AG09319 (cell line): ENCODE data around the gene FRMD3.

Experiments
- DNase-seq: peaks from one replicate; pipeline ENCODE4 v3.0.0-alpha.2; 2010; ENCODE audit warnings: low read depth; ENCODE audit errors: extremely low read depth
- CTCF ChIP-seq: IDR thresholded peaks from 2 replicates; pipeline ENCODE4 v1.5.1; 2011; ENCODE audit warnings: low read depth, mild to moderate bottlenecking, inconsistent platforms, low read length, moderate library complexity

Gene FRMD3

GRCh38 chr9:83388346-83388745, 149.9 kb downstream of the FRMD3 start:
- TF ChIP-seq CTCF: no peak
- no peak for DNase-seq

DNA sequence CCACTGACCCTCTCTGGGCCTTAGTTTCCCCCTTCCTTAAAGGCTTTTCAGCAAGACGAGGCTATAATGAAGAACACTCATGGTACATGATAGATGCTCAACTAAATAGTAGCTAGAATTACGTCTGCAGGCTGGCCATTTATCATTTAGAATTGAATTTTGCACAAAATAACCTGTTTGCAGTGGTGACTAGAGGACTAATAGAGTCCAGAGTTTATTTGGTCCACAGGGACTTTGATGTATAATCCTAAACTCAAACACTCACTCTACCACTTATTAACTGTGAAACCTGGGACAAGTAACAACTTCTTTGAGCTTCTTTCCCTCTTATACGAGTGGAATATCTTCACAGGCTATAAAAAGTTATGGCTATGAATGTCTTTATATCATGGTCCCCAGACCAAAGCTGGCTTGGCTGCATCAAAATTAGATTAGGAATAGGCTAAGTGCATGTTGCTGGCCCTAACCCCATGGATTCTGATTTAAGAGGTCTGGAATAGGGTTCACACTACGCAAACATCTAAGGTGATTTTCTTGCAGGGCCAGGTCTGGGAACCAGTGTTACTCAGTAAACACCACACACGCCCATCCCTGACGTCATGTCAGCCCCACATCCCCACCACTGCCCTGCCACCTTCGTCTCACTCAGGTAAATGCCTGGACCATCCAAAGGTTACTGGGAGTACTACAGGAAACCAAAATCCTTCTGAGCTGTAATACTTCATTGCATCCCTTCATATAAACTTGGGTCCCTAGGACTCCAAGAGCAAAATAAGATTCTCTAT, 150.6 kb downstream of the FRMD3 start:
- TF ChIP-seq CTCF: no peak
- DNase-seq: no peak

DNA sequence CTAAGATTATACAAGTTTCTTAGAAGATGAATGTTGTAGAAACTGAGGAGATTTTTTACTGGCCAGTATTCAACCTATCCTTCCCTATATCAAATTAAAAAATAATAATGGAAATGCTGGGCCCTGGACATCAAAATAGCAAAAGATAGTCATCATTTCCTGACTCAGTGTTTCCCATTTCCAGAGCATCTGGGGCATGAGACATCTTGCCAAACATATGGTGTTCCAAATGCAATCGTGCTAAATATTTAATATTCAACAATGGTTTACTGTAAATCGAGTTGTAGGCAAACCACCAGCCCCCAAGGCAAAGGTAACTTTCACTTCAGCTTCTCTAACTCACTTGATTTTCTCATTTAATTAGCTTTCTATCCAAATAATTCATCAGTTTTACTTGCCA, 152.9 kb downstream of the FRMD3 start:
- DNase-seq: no peak
- no peak for TF ChIP-seq CTCF

DNA sequence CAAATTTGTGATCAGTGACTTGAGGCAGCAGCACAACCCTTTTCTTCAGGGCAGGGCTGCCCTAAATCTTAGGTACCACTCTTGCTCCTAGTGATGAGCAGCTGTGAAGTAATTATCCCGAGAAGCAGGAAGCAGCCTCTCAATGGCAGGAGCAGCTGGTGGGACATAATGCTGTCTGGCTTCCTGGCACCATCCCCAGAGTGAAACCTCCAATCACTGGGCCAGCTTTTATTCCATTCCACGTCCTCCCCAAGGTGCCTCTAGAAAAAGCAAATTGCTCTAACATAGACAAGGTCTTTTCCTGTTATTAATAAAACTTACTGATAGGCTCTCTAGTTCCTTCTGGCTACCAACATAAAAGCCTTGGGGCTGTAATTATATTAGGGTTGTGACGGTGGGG, 154.0 kb downstream of the FRMD3 start:
- no peak for DNase-seq
- no peak for TF ChIP-seq CTCF

DNA sequence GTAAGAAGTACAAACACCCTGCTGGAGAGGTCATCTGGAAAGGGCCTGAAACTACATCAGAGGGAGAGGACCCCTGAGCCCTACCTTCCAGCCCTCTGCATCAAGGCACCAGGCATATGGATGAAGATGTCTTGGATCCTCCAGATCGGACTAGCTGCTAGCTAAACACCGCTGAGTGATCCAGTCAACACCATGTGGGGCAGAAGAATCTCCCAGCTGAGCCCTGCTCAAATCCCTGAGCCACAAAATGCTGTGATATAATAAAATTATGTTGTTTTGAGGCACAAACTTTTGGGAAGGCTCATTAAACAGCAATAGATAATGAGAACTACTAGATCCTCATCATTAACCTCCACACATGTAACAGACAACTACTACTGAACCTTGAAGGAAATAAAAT, 155.2 kb downstream of the FRMD3 start:
- DNase-seq: no peak
- TF ChIP-seq CTCF: no peak

GRCh38 chr9:83382421-83382820, 155.8 kb downstream of the FRMD3 start:
- DNase-seq: no peak

More at GRCh38 chr9:83382421-83382820, 155.8 kb downstream of the FRMD3 start:
- no peak for TF ChIP-seq CTCF
